A549 (cell line): ENCODE measurements around the gene POLD4.

Experiments
- PHF8 ChIP-seq: fragments of 200-600 bp; sonication (generic); IDR thresholded peaks from 2 replicates; pipeline ENCODE4 v1.6.1; 2016; ENCODE audit warnings: low read depth, mild to moderate bottlenecking, antibody characterized with exemption, moderate library complexity, borderline replicate concordance
- SREBF2 ChIP-seq: fragments of 450-650 bp; IDR thresholded peaks from 2 replicates; pipeline ENCODE4 v1.6.1; 2014; ENCODE audit warnings: mild to moderate bottlenecking, moderate library complexity
- TF ChIP-seq, protein P1 (sequence below): fragments of >200 bp; sonication (Bioruptor Twin); formaldehyde crosslinking; IDR thresholded peaks from 3 replicates; pipeline ENCODE4 v1.5.1; 2016

DNA sequence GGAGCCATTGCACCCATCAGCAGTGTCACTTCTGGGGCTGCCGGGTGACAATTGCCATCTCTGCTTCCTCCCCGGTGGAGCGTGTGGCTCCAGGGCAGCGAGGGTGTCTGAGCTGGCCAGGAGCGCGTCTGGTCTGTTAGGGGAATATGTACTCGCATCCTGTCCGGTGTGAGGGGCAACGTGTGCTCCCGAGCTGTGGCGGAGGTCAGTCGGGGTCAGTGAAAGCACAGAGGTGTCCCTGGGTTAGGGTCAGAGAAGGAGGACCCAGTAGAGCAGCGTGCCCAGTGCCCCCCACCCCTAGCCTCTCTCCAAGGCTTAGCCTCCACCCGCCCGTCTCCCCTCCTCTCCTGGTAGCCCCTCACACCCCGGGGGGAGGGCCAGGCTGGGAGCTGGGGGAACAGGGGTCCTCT, 18.6 kb upstream of the POLD4 start:
- TF ChIP-seq, protein P1, sequence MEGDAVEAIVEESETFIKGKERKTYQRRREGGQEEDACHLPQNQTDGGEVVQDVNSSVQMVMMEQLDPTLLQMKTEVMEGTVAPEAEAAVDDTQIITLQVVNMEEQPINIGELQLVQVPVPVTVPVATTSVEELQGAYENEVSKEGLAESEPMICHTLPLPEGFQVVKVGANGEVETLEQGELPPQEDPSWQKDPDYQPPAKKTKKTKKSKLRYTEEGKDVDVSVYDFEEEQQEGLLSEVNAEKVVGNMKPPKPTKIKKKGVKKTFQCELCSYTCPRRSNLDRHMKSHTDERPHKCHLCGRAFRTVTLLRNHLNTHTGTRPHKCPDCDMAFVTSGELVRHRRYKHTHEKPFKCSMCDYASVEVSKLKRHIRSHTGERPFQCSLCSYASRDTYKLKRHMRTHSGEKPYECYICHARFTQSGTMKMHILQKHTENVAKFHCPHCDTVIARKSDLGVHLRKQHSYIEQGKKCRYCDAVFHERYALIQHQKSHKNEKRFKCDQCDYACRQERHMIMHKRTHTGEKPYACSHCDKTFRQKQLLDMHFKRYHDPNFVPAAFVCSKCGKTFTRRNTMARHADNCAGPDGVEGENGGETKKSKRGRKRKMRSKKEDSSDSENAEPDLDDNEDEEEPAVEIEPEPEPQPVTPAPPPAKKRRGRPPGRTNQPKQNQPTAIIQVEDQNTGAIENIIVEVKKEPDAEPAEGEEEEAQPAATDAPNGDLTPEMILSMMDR: no peak
- TF ChIP-seq SREBF2 (no peak), PHF8 (no peak)
